HepG2 (cell line): ENCODE results near the gene GPT2. TPM values are rescaled to one million over a fixed set of nuclear protein-coding genes. Genes with fewer than 3 reads are reported as not detected.

ENCODE experiments used
- CREM ChIP-seq, 2 experiments: sonication (generic) in 1 of 2; formaldehyde crosslinking in 1 of 2; IDR thresholded peaks; 2 replicates each; pipeline versions ENCODE4 v1.4.0 to v1.6.1; 2016 to 2020; ENCODE audit warnings: antibody characterized with exemption in 1 of 2, mild to moderate bottlenecking in 1 of 2, missing genetic modification reagents in 1 of 2
- DPF2 ChIP-seq: sonication (generic); formaldehyde crosslinking; IDR thresholded peaks from 2 replicates; pipeline ENCODE4 v1.4.0; 2020; ENCODE audit warnings: mild to moderate bottlenecking, low read depth, missing genetic modification reagents, borderline replicate concordance
- ETV6 ChIP-seq: sonication (generic); formaldehyde crosslinking; conservative IDR thresholded peaks from 2 replicates; pipeline ENCODE4 v1.4.0; 2020; ENCODE audit warnings: missing genetic modification reagents
- FOXK1 ChIP-seq: sonication (generic); formaldehyde crosslinking; IDR thresholded peaks from 2 replicates; pipeline ENCODE4 v1.4.0; 2020; ENCODE audit warnings: low read depth, missing genetic modification reagents, borderline replicate concordance
- GATAD1 ChIP-seq: IDR thresholded peaks from 2 replicates; pipeline ENCODE4 v1.6.1; 2016; ENCODE audit warnings: missing genetic modification reagents, missing compliant biosample characterization
- KLF11 ChIP-seq: IDR thresholded peaks from 2 replicates; pipeline ENCODE4 v1.6.1; 2016; ENCODE audit warnings: missing compliant biosample characterization
- MAFG ChIP-seq: sonication (generic); formaldehyde crosslinking; IDR thresholded peaks from 2 replicates; pipeline ENCODE4 v1.5.1; 2020; ENCODE audit warnings: mild to moderate bottlenecking, missing genetic modification reagents
- MEF2D ChIP-seq: sonication (generic); formaldehyde crosslinking; IDR thresholded peaks from 2 replicates; pipeline ENCODE4 v1.5.1; 2020; ENCODE audit warnings: mild to moderate bottlenecking, missing genetic modification reagents
- NCOA5 ChIP-seq: sonication (generic); formaldehyde crosslinking; IDR thresholded peaks from 2 replicates; pipeline ENCODE4 v1.4.0; 2020; ENCODE audit warnings: missing genetic modification reagents
- NR2F2 ChIP-seq: IDR thresholded peaks from 2 replicates; pipeline ENCODE4 v1.6.1; 2012; ENCODE audit warnings: low read depth, inconsistent platforms, borderline replicate concordance
- PITX1 ChIP-seq: sonication (generic); formaldehyde crosslinking; IDR thresholded peaks from 2 replicates; pipeline ENCODE4 v1.5.1; 2020; ENCODE audit warnings: mild to moderate bottlenecking, missing genetic modification reagents
- REPIN1 ChIP-seq: sonication (generic); formaldehyde crosslinking; IDR thresholded peaks from 2 replicates; pipeline ENCODE4 v1.8.0; 2022; ENCODE audit warnings: missing genetic modification reagents, low read depth, mild to moderate bottlenecking, borderline replicate concordance
- ZFY ChIP-seq: sonication (generic); formaldehyde crosslinking; IDR thresholded peaks from 2 replicates; pipeline ENCODE4 v1.4.0; 2020; ENCODE audit warnings: missing genetic modification reagents
- ZFYVE20 ChIP-seq: sonication (generic); formaldehyde crosslinking; IDR thresholded peaks from 2 replicates; pipeline ENCODE4 v1.8.0; 2023; ENCODE audit warnings: low read depth, mild to moderate bottlenecking, moderate library complexity, missing genetic modification reagents, borderline replicate concordance
- ZNF180 ChIP-seq: sonication (generic); formaldehyde crosslinking; IDR thresholded peaks from 2 replicates; pipeline ENCODE4 v1.4.0; 2020; ENCODE audit warnings: low read depth, missing genetic modification reagents, borderline replicate concordance
- ZNF30 ChIP-seq: sonication (generic); formaldehyde crosslinking; IDR thresholded peaks from 2 replicates; pipeline ENCODE4 v1.5.0; 2020; ENCODE audit warnings: mild to moderate bottlenecking, missing genetic modification reagents
- ZNF563 ChIP-seq: sonication (generic); formaldehyde crosslinking; IDR thresholded peaks from 2 replicates; pipeline ENCODE4 v1.8.0; 2022; ENCODE audit warnings: mild to moderate bottlenecking, moderate library complexity, missing genetic modification reagents
- ZNF598 ChIP-seq: sonication (generic); formaldehyde crosslinking; IDR thresholded peaks from 2 replicates; pipeline ENCODE4 v1.5.1; 2020; ENCODE audit warnings: mild to moderate bottlenecking, missing genetic modification reagents, borderline replicate concordance
- ZNF75D ChIP-seq: sonication (generic); formaldehyde crosslinking; IDR thresholded peaks from 2 replicates; pipeline ENCODE4 v1.8.1; 2023; ENCODE audit warnings: missing genetic modification reagents, mild to moderate bottlenecking, borderline replicate concordance
- ZNF782 ChIP-seq: sonication (generic); formaldehyde crosslinking; IDR thresholded peaks from 2 replicates; pipeline ENCODE4 v1.4.0; 2020; ENCODE audit warnings: missing genetic modification reagents, mild to moderate bottlenecking, borderline replicate concordance
- ZNF816 ChIP-seq: sonication (generic); formaldehyde crosslinking; IDR thresholded peaks from 2 replicates; pipeline ENCODE4 v1.8.0; 2022; ENCODE audit warnings: missing genetic modification reagents, mild to moderate bottlenecking, borderline replicate concordance
- polyA plus RNA-seq, 8 experiments: library from polyadenylated mRNA; depleted of rRNA in 3 of 8; stranded (reverse) in 7 of 8; unstranded in 1 of 8; fragments of >200 nt; fragmentation: Illumina TruSeq in 4 of 8; extraction: Trizol in 4 of 8; gene quantifications; 2 replicates each; pipeline versions ENCODE4 v1.2.1 to v1.2.3, GENCODE V29; 2011 to 2016; ENCODE audit warnings: low read depth in 4 of 8, missing spikeins in 1 of 8, mixed read lengths in 1 of 8; ENCODE audit not compliant: insufficient read depth in 1 of 8
- total RNA-seq, 5 experiments: library from RNA; depleted of rRNA; stranded (reverse); fragments of >200 nt; fragmentation: Illumina TruSeq; extraction: Trizol; gene quantifications; 2 replicates each; pipeline ENCODE4 v1.2.3, GENCODE V29; 2016; ENCODE audit warnings: low read depth in 1 of 5
- TF ChIP-seq, protein P1 (sequence below): sonication (generic); formaldehyde crosslinking; IDR thresholded peaks from 2 replicates; pipeline ENCODE4 v1.4.0; 2020; ENCODE audit warnings: missing genetic modification reagents, borderline replicate concordance
- TF ChIP-seq, protein P2 (sequence below): IDR thresholded peaks from 2 replicates; pipeline ENCODE4 v1.6.1; 2018; ENCODE audit warnings: missing genetic modification reagents, mild to moderate bottlenecking, missing compliant biosample characterization
- TF ChIP-seq, protein P3 (sequence below): sonication (generic); formaldehyde crosslinking; IDR thresholded peaks from 2 replicates; pipeline ENCODE4 v1.5.0; 2020; ENCODE audit warnings: mild to moderate bottlenecking, missing genetic modification reagents
- TF ChIP-seq, protein P4 (sequence below): sonication (generic); formaldehyde crosslinking; IDR thresholded peaks from 2 replicates; pipeline ENCODE4 v1.4.0; 2020; ENCODE audit warnings: missing genetic modification reagents; ENCODE audit errors: not compliant biosample characterization

The GPT2 gene
- total and polyA plus RNA-seq, 2 of the 13 experiments (the other 11 are each of a cell fraction or from before 2014, with no cell fraction given): 138 to 267 TPM

DNA sequence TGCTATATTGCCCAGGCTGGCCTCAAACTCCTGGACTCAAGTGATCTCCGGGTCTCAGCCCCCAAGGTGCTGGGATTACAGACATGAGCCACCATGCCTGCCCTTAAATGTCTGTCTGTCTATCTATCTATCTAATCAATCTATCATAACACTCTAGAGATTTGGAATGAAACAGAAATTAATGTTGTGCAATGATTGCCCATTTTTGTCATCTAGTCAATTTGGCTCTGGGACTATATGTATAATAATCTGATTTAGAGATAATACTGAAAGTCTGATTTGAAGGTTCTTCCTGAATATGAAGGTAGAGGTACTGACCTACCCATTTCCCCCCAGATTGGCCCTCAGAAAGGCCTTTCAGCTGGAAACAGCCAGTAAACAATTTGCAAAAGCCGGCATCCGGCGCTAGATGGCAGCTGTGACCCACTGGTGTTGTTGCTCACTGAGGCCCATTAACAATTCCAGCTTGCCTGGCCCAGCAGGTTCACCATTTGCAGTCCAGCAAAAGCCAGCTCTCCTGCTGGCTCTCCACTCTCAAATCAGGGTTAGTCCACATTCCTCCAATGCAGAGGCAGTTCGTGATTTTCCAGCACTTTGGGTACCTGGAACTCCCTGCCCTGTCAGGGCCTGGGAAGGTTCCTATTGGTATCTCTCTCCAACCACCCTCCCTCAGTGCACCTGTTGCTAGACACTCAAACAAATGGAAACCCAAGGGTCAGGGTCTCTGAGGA is 30.3 kb upstream of the GPT2 start (continued):
- TF ChIP-seq PITX1 (peak; percentile 61; the same call in 1 of the 2 replicates), DPF2 (CRISPR knock-in tag) (peak; percentile 36; the same call in 1 of the 2 replicates), NCOA5 (no peak), NR2F2 (no peak), MEF2D (CRISPR knock-in tag) (no peak; the same call in 1 of the 2 replicates), ZNF180 (CRISPR knock-in tag) (no peak), KLF11 (CRISPR knock-in tag) (0 out of 2 replicates have a peak, but pooled peaks have one; percentile 36), FOXK1 (CRISPR knock-in tag) (0 out of 2 replicates have a peak, but pooled peaks have one; percentile 41), REPIN1 (CRISPR knock-in tag) (peak; percentile 79; the same call in 1 of the 2 replicates), ETV6 (no peak), CREM (IDR thresholded peaks at IDR 0.05) (no peak), CREM (CRISPR knock-in tag; IDR thresholded peaks at IDR 0.05) (no peak), ZNF816 (CRISPR knock-in tag) (no peak), ZFYVE20 (no peak), ZNF563 (no peak), GATAD1 (CRISPR knock-in tag) (no peak), ZNF598 (CRISPR knock-in tag) (peak; percentile 95; the same call in 1 of the 2 replicates), ZNF782 (CRISPR knock-in tag) (peak; percentile 79; the same call in 1 of the 2 replicates), ZNF30 (CRISPR knock-in tag) (no peak), ZNF75D (CRISPR knock-in tag) (no peak), ZFY (CRISPR knock-in tag) (peak; percentile 52), MAFG (CRISPR knock-in tag) (no peak)
- TF ChIP-seq, protein P1, sequence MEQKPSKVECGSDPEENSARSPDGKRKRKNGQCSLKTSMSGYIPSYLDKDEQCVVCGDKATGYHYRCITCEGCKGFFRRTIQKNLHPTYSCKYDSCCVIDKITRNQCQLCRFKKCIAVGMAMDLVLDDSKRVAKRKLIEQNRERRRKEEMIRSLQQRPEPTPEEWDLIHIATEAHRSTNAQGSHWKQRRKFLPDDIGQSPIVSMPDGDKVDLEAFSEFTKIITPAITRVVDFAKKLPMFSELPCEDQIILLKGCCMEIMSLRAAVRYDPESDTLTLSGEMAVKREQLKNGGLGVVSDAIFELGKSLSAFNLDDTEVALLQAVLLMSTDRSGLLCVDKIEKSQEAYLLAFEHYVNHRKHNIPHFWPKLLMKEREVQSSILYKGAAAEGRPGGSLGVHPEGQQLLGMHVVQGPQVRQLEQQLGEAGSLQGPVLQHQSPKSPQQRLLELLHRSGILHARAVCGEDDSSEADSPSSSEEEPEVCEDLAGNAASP: peak; percentile 76; the same call in 1 of the 2 replicates
- TF ChIP-seq, protein P2, sequence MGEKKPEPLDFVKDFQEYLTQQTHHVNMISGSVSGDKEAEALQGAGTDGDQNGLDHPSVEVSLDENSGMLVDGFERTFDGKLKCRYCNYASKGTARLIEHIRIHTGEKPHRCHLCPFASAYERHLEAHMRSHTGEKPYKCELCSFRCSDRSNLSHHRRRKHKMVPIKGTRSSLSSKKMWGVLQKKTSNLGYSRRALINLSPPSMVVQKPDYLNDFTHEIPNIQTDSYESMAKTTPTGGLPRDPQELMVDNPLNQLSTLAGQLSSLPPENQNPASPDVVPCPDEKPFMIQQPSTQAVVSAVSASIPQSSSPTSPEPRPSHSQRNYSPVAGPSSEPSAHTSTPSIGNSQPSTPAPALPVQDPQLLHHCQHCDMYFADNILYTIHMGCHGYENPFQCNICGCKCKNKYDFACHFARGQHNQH (CRISPR knock-in tag): peak; percentile 73
- TF ChIP-seq, protein P3, sequence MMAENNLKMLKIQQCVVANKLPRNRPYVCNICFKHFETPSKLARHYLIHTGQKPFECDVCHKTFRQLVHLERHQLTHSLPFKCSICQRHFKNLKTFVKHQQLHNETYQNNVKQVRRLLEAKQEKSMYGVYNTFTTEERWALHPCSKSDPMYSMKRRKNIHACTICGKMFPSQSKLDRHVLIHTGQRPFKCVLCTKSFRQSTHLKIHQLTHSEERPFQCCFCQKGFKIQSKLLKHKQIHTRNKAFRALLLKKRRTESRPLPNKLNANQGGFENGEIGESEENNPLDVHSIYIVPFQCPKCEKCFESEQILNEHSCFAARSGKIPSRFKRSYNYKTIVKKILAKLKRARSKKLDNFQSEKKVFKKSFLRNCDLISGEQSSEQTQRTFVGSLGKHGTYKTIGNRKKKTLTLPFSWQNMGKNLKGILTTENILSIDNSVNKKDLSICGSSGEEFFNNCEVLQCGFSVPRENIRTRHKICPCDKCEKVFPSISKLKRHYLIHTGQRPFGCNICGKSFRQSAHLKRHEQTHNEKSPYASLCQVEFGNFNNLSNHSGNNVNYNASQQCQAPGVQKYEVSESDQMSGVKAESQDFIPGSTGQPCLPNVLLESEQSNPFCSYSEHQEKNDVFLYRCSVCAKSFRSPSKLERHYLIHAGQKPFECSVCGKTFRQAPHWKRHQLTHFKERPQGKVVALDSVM (CRISPR knock-in tag): no peak; the same call in 1 of the 2 replicates
- TF ChIP-seq, protein P4, sequence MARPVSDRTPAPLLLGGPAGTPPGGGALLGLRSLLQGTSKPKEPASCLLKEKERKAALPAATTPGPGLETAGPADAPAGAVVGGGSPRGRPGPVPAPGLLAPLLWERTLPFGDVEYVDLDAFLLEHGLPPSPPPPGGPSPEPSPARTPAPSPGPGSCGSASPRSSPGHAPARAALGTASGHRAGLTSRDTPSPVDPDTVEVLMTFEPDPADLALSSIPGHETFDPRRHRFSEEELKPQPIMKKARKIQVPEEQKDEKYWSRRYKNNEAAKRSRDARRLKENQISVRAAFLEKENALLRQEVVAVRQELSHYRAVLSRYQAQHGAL: no peak
